ENCODE measurements around the gene SPRTN.

Gene SPRTN

GRCh38 chr1:231338270-231339128 is at the start of gene SPRTN:
TSS of gene SPRTN (plus strand) at chr1:231338293. CDS start at chr1:231338384, 91 bp downstream.
- no peak for DNase-seq (ENCODE audit: low read depth in 3 of 3)

DNA sequence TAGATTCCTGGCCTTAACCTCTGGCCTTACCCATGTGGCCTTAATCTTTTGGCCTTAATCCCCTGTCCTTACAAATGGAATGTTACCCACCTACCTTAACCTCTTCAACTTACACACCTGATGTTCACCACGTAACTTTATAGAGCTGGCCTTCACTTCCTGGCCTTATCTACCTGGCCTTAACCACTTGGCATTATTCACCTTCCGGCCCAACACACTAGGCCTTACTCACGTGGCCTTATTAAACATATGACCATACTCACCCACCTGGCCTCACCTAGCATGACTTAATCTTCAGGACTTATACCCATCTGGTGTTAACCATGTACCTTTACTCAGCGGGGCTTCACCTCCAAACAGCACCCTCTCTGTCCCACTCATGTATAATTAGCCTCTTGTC is 42.2 kb upstream of the SPRTN start:
- no peak for DNase-seq (ENCODE audit: low read depth in 3 of 3)

DNA sequence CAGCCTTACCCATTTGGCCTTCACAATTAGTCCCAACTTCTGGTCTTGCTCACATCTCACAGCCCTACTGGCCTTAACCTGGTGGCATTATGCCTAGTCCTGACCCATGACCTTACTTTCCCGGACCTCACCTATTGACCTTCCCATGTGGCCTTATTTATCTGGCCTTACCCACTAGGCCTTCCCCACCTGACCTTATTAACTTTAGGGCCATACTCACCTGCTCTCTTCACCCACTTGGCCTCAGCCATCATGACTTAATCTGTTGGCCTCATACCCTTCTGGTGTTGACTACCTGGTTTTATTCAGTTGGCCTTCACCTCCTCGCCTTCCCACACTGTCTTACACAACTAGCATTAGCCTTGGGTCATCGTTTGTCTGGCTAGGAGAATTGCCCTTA is 36.1 kb upstream of the SPRTN start:
- DNase-seq (ENCODE audit: low read depth in 3 of 3): no peak

GRCh38 chr1:231310391-231310934 is 27.6 kb upstream of the SPRTN start:
- no peak for DNase-seq (ENCODE audit: low read depth in 3 of 3)

- no peak for DNase-seq (ENCODE audit: low read depth in 3 of 3)
Measured at GRCh38 chr1:231311720-231312431, 26.2 kb upstream of the SPRTN start.

DNA sequence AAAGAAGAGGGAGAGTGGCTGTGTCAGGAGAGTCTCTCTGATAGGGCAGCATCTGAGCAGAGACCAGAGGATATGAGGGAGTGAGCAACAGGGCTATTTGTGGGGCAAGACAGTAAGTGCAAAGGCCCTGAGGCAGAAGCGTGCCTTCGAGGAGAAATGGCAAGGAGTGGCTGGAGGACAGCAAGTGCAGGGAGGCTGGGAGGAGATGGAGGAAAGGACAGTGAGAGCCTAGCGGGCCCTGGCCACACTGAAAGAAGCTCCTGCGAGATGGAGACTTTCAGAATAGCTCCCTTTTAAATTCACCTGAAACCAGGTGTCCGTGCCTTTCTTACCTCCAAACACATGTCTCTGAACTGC is 25.7 kb upstream of the SPRTN start:
- DNase-seq (ENCODE audit: low read depth in 3 of 3): no peak

- DNase-seq (ENCODE audit: low read depth in 3 of 3): no peak
Measured at GRCh38 chr1:231313661-231314060, 24.4 kb upstream of the SPRTN start.

GRCh38 chr1:231315887-231316286 is 22.2 kb upstream of the SPRTN start:
- peak in 1 of 3 experiments; percentile 37 for DNase-seq (ENCODE audit: low read depth in 3 of 3)

GRCh38 chr1:231317306-231318014 is 20.6 kb upstream of the SPRTN start:
- no peak for DNase-seq (ENCODE audit: low read depth in 3 of 3)

DNA sequence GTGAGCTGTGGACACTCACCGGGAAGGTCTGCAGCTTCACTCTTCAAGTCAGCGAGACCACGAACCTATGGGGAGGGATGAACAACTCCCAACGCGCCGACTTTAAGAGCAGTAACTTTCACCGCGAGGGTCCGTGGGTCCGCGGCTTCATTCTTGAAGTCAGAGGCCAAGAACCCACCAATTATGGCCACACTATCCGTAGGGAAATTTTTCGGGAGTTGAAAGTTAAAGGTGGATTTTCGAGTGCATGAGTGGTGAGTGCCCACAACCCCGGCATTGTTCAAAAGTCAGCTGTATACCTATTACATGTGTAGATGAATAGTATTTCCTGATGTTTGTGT is 20.1 kb upstream of the SPRTN start:
- DNase-seq (ENCODE audit: low read depth in 3 of 3): no peak

GRCh38 chr1:231318568-231318967 is 19.5 kb upstream of the SPRTN start:
- DNase-seq (ENCODE audit: low read depth in 3 of 3): no peak

DNA sequence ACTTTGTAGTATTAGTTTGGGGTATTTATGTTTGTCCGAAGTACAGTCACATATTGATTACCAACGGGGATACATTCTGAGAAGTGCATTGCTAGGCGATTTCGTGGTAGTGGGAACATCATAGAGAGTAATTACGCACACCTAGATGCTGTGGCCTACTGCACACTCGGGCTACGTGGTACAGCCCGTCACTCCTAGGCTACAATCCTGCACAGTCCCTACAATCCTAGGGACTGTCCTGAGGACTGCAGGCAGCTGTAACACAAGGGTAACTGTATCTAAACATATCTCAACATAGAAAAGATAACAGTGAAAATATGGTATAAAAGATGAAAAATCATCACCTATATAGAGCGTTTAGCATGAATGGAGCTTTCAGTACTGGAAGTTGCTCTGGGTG is 19.0 kb upstream of the SPRTN start:
- no peak for DNase-seq (ENCODE audit: low read depth in 3 of 3)

- no peak for DNase-seq (ENCODE audit: low read depth in 3 of 3)
Measured at GRCh38 chr1:231322880-231323530, 15.1 kb upstream of the SPRTN start.

DNA sequence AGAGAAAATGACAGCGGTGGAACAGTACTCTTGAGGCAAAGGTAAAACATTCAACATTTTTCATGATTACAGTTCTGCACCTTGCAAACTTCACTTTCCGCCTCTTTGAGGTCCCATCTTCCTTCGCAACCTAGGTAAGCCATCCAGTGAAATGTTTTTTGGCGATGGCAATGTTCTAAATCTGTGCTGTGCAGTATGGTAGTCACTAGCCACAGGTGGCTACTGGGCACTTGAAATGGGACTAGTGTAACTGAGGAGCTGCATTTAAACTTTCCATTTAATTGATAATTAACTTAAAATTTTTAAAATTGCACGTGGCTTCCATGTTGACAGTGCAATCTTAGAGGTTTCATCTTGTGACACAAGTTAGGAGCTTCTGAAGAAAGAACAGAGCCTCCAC is 13.4 kb upstream of the SPRTN start:
- no peak for DNase-seq (ENCODE audit: low read depth in 3 of 3)

GRCh38 chr1:231326248-231326647 is 11.8 kb upstream of the SPRTN start:
- no peak for DNase-seq (ENCODE audit: low read depth in 3 of 3)

DNA sequence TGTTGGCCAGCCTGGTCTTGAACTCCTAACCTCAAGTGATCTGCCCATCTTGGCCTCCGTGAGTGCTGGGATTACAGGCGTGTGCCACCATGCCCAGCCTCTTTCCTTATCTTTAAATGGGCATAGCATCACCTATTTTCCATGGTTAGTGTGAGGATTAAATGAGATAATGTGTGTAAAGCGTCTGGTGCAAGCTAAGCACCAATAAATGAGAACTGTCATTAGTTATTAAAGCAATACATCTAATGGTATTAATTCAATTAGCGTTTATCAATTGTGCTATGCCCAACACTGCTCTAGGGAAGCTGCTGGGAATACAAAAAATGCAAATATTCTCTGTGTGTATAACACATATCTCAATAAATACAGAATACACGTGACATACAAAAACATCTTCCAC is 10.5 kb upstream of the SPRTN start:
- no peak for DNase-seq (ENCODE audit: low read depth in 3 of 3)

DNA sequence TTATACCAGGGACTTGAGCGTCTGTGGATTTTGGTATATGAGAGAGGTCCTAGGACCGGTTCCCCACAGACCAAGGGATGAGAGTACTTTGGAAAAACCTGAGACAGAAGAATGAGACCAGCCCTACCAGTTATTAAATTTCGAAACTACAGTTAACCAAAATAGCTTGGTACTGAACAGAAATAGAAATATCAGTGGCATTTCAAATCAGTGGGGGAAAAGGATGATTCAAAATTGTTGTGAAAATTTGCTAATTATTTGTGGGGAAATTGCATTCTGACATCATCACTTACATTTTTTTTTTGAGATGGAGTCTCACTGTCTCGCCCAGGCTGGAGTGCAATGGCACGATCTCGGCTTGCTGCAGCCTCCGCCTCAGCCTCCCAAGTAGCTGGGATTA is 8.6 kb upstream of the SPRTN start:
- no peak for DNase-seq (ENCODE audit: low read depth in 3 of 3)

DNA sequence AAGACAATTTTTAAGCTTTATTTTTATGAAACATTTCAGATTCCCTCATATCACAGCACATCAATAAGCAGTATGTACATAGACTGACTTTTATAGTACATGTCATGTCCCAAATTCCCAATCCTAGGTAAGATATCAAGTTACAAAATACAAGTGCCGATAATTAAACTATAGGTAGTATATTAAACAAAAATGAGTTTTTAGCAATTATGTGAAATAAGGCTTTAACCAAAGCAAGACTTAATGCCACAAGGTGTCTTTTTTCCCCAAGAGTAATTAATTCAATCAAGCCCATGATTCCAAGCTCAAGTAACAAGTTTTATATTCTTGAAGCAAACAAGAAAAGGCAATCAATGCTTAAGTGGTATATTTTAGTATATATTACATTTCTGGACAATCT is 5.3 kb upstream of the SPRTN start:
- DNase-seq (ENCODE audit: low read depth in 3 of 3): no peak

GRCh38 chr1:231334079-231334666 is 3.9 kb upstream of the SPRTN start:
- DNase-seq (ENCODE audit: low read depth in 3 of 3): no peak

GRCh38 chr1:231334952-231335351 is 3.1 kb upstream of the SPRTN start:
- no peak for DNase-seq (ENCODE audit: low read depth in 3 of 3)

Measured in stimulated activated CD4-positive, alpha-beta T cell treated with anti-CD3 and anti-CD28 coated beads, TNF-alpha, amount 100 ng/mL, for 24 hours (primary cell).